M059J (cell line): ENCODE measurements around the gene MRI1. TPM values are rescaled to one million over a fixed set of nuclear protein-coding genes. Genes with fewer than 3 reads are reported as not detected.
A peak's percentile ranks its signal among the peaks of the same experiment; 100 is the strongest.
"Not testable (repeated sequence)": the region's sequence is repeated elsewhere in the genome, so short reads cannot be mapped to it uniquely, and the experiment has no call there.

ENCODE experiments used
- DNase-seq: peaks from one replicate; pipeline ENCODE4 v3.0.0-alpha.2; 2012; ENCODE audit warnings: low read depth
- total RNA-seq: library from RNA; depleted of rRNA; stranded (reverse); fragments of >200 nt; shearing (Covaris generic); gene quantifications from 2 replicates; pipeline ENCODE4 v1.2.3, GENCODE V29; 2014

Gene MRI1
- total RNA-seq, 1 experiment from 2014 or later = 71.3 TPM

DNA sequence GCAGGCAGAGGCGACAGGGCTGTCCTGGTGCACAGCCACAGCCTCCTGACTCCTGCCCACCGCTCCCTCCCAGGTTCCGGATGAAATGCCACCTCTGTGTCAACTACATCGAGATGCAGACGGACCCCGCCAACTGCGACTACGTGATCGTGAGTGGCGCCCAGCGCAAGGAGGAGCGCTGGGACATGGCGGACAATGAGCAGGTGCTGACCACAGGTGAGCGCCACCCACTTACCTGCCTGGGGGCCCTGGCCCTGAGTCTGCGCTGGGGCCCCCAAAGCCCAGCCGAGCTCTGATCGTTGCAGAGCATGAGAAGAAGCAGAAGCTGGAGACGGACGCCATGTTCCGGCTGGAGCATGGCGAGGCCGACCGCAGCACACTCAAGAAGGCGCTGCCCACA, 5.5 kb upstream of the MRI1 start:
- DNase-seq = no peak

DNA sequence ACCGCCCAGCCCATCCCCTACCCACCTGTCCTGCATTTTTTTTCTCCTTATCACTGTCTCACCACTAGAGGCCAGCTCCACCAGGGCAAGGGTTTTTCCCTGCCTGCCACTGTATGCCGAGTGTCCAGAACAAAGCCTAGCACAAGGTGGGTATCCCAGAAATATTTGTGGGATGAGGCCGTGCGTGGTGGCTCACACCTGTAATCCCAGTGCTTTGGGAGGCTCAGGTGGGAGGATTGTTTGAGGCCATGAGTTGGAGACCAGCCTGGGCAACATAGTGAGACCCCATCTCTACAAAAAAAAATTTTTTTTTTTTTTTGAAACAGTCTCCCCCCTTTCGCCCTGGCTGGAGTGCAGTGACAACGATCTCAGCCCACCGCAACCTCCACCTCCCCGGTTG, 2.9 kb upstream of the MRI1 start:
- no peak for DNase-seq

DNA sequence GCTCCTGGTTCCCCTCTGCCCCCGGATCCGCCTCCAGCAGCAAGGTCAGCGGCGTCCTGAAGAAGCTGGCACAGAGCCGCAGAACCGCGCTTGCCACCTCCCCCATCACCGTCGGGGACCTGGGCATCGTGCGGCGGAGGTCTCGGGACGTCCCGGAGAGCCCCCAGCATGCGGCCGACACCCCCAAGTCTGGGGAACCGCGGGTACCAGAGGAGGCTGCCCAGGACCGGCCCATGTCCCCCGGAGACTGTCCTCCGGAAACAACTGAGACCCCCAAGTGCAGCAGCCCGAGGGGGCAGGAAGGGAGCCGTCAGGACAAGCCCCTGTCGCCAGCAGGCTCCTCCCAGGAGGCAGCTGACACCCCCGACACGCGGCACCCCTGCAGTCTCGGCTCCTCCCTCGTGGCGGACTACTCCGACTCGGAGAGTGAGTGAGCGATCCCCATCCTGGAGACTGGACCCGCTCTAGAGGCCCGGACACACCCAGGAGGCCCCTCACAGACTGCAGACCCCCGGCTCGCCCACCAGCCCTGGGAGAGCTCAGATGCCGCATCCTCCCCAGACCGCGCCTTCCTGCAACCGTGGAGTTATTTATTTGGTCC, 1.6 kb upstream of the MRI1 start:
- DNase-seq = no peak

DNA sequence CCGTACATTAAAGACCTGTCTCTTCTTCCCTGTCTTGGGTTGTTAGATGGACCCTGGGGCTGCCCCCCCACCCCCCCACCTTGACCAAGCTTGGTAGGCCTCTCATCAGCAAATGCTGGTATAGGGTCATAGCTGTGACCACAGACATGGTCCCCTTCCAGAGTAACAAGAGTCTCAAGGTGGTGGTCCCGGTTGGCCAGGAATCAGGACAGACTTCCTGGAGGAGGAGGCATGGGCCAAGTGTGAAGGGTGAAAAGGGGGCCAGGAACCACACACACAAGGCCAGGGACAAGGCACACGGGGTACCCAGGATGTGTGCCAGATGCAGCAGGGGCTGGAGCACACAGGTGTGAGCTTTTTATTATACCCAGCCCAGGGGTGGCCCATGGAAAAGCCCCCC, 1.1 kb upstream of the MRI1 start:
- no peak for DNase-seq

DNA sequence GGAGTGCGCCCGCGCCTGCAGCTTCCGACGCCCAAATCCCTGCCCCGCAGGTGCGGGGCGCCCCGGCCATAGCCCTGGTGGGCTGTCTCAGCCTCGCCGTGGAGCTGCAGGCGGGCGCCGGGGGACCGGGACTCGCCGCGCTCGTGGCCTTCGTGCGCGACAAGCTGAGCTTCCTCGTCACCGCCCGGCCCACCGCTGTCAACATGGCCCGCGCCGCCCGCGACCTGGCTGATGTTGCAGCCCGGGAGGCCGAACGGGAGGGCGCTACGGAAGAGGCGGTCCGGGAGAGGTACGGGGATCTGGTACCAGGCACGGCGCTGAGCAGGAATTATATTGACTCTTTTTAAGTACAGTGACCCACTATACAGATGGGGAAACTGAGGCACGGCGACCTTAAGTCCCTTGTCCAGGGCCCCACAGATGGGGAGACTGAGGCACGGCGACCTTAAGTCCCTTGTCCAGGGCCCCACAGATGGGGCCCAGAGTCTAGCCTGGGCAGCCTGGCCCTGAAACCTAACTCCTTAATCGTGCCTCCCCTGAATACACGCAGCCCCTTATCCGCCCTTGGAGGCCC, 586 bp downstream of the MRI1 start:
- peak; percentile 29 for DNase-seq

DNA sequence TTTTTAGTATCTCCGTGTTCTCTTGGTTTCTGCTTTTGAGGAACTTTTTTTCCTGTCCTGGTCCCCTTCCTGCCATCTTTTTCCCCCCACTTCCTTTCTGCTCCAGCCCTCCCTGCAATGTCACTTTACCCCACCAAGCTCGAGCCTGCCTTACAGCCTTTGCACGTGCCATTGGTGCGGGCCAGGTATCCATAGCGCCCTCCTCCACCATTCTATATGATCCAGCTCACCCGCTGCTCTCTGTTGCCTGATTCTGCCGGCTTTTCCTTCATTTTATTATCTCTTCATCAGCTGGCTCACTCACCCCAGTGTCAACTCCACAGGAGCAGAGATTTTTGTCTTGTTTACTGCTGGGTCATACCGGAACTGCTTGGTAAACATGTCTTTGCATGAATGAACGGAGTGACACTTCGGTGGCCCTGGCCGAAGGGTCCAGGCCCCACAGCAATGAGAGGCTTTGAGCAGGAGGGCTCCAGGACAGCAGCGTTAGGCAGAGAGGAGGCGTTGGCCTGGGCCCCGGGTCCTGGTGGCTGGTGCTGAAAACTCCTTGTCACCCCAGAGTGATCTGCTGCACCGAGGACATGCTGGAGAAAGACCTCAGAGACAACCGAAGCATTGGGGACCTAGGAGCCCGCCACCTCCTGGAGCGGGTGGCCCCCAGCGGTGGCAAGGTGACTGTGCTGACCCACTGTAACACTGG, 1.2 kb downstream of the MRI1 start:
- no peak for DNase-seq

DNA sequence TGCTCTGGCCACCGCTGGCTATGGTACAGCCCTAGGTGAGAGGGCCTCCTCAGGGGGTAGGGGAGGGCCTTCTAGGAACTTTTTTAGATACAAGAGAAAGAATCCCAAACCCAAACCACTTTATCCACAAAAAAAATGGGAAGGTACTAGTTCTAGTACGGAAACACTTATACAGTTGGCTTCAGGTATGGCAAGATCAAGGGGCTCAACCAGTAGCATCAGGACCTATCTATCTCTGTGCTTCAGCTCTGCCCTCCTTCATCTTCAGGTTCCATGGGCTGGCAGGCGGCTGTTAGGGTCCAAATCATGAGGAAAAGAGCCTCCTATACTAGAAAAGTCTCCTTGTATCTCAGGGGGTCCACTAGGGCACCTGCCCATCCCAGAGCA, 1.8 kb downstream of the MRI1 start:
- DNase-seq = no peak

DNA sequence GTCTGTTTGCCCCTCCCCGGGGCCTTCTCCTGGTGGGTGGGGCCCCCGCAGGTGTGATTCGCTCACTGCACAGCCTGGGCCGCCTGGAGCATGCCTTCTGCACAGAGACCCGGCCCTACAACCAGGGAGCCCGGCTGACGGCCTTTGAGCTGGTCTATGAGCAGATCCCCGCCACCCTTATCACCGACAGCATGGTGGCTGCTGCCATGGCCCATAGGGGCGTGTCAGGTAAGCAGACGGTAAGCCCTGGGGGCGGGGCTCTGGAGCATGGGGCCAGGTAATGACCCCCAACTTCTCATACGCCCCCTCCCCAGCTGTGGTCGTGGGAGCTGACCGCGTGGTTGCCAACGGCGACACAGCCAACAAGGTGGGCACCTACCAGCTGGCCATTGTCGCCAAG, 4.2 kb downstream of the MRI1 start:
- no peak for DNase-seq

DNA sequence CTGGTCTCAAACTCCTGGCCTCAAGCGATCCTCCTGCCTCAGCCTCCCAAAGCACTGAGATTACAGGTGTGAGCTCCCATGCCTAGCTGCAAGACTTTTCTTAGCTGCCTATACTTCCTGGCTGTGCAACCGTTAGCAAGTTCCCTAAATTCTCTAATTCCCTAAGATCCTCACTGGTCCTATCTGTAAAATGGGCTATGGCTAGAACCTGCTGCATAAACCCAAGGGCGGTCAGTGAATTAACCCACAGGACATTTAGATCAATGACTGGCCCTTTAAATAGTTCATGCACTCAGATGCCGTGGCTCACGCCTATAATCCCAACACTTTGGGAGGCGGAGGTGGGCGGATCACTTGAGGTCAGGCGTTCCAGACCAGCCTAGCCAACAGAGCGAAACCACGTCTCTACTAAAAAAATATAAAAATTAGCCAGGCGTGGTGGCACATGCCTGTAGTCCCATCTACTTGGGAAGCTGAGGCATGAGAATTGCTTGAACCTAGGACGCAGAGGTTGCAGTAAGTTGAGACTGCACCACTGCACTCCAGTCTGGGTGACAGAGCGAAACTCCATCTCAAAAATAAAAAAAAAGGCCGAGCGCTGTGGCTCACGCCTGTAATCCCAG, 5.8 kb downstream of the MRI1 start:
- DNase-seq = no peak

DNA sequence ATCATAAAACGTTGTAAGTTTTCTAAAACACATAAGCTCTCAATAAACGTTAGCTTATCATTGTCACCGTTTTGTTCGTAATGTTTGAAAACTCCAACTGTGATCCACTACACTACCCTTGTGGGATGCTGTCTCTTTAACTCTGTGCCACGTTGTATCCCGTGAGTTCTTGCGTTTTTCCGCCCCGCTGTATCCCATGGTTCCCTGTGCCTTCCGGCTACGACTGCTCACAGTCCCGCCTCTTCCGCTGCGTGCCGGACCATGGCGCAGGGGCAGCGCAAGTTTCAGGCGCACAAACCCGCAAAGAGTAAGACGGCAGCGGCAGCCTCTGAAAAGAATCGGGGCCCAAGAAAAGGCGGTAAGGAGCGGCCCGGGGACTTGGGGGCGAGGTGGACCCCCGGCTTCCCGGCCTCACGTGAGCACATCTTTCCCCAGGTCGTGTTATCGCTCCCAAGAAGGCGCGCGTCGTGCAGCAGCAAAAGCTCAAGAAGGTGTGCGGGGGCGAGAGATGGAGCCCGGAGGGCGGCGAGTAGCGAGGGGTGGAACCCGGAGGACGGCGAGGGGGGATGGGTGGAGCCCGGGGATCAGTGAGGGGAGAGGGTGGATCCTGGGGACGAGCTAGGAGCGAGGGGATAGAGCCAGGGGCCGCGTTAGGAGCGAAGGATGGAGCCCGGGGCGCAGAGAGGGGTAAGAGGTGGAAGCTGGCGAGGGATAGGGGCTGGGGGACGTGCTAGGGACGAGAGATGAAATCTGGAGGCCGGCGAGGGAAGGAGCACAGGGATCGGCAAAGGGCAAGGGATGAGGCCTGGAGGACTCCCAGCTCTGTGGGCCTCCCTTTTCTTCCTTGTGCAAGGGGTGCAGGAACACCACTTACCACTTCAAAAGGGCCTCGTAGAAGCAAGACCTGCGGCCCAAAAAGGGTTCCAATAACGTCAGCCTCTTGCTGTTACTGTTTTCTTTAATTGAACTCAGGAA, 10.2 kb downstream of the MRI1 start, which contains the start of gene C19orf53:
Gene C19orf53, plus strand, starts transcription at position 240 of the 975 bp plus-strand sequence. Its CDS starts 22 bp downstream, at position 262.
- DNase-seq = peak; percentile 93

DNA sequence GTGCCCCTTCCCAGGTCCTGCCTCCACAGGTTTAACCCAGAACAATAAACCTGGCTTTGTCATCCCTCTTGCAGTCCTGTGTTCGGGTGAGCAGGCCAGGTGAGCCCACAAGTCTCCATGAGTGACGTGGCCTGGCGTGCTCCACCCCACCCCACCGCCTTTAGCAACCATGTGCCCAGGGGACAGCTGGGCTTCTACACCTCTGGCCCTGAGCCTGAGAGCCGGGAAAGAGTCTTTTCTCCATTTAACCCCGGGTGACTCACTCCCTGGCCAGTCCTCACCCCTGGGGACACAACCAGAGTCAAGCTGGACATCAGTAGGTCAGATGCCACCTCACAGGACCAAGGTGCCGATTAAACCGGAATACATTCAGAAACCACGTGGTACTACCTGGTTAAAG, 14.1 kb downstream of the MRI1 start:
- DNase-seq = no peak

DNA sequence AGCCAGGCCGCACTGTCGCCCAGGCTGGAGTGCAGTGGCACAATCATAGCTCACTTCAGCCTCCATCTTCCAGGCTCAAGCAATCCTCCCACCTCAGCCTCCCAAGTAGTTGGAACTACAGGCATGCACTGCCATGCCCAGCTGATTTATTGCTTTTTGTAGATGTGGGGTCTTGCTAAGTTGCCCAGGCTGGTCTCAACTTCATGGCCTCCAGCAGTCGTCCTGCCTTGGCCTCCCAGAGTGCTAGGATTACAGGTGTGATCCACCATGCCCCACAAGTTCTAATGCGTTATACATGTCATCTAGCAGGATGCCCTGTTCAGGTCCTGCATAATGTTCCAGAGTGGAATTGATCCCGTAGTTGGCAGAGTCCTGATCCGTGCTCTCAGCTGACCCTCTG, 14.5 kb downstream of the MRI1 start:
- DNase-seq = no peak

DNA sequence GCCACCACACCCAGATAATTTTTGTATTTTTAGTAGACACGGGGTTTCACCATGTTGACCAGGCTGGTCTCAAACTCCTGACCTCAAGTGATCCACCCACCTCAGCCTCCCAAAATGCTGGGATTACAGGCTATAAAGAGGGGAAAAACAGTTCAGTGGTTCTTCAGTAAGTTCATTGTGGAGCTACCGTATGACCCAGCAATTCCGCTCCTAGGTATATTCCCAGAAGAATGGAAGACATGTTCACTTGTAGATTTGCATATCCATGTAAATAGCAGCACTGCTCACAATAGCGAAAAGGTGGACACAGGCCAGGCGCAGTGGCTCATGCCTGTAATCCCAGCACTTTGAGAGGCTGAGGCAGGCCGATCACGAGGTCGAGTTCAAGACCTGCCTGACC, 15.5 kb downstream of the MRI1 start:
- not testable (repeated sequence) for DNase-seq

DNA sequence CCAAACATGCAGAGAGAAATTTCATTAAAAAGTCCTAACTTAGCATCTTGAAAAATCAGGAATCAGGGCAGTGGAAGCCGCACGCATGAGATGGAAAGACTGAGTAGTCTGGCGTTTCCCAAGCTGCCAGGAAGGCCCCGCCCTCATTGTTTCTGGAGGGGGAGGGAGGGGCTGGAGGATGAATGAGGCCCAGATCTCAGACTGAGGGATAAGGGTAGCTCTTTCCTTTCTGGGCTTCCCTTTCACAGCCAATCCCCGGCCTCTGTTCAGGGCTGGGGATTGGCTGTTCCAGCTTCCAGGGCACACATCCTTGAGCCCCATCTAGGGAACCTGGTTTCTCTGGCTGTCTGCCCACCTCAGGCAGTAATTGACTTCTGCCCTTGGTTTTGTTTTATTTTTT, 17.2 kb downstream of the MRI1 start:
- peak; percentile 94 for DNase-seq

DNA sequence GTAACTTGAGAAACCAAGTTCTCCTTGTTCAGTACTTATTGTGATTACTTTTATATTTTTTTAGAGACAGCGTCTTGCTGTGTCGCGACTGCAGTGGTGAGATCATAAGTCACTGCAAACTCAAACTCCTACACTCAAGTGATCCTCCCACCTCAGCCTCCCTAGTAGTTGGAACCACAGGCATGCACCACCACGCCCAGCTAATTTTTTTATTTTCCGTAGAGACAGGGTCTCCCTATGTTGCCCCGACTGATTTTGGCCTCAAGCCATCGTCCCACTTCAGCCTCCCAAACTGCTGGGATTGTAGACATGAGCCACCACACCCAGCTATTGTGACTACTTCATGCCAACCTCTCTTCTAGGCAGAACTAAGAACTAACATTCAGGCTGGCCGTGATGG, 18.2 kb downstream of the MRI1 start:
- no peak for DNase-seq

DNA sequence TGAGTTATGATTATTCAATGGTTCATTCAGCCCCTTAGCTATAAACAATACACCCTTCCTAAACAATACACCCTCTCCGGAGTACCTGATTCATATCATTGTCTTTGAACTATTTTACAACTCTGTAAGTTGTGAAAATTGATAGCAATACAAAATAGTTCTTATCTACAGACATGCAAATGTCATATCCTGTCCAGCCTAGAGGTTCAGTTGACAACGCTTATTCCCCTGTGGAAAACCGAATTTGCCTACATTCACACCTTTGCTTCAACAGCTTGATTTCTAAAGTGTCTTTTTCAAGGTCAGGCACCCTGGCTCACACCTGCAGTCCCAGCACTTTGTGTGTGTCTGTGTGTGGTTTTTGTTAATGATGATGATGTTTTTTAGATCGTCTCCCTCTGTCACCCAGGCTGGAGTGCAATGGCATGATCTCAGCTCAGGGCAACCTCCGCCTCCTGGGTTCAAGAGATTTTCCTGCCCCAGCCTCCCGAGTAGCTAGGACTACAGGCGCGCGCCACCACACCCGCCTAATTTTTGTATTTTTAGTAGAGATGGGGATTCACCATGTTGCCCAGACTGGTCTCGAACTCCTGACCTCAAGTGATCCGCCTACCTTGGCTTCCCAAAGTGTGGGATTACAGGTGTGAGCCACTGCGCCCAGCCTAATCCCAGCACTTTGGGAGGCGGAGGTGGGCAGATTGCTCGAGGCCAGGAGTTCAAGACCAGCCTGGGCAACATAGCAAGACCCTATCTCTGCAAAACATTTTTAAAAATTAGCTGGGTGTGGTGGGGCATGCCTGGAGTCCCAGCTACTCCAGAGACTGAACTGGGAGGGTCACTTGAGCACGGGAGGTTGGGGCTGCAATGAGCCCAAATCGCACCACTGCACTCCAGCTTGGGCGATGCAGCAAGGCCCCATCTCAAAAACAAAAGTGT, 19.5 kb downstream of the MRI1 start:
- DNase-seq = no peak

DNA sequence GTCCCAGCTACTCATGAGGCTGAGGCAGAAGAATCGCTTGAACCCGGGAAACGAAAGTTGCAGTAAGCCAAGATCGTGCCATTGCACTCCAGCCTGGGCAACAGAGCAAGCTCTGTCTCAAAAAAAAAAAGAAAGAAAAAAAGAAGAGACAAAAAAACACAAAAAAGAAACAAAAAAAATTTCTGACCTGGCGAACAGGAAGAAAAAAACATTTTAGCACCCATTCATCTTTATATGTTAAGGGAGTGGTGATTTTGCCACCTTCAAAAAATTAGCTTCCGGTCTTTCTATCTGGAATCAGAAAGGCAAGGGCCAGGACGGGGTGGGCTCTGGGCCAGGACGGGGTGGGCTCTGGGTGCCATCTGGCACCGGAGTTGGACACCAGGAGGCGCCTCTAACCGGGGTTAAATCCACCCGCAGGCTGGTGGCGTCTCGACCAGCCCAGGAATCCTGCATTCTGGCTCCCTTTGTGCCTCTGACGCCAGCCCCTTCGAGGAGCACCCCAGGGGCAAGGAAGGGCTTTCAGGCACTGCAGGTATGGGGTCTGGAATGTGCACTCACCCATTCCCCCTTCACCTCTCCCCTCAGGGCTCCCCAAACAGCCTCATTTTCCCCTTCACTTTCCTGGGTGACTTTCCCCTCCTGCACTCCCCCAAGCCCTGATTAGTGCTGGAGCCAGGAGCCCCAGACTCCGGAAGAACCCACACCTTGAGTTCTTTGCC, 20.6 kb downstream of the MRI1 start:
- DNase-seq = peak; percentile 68

DNA sequence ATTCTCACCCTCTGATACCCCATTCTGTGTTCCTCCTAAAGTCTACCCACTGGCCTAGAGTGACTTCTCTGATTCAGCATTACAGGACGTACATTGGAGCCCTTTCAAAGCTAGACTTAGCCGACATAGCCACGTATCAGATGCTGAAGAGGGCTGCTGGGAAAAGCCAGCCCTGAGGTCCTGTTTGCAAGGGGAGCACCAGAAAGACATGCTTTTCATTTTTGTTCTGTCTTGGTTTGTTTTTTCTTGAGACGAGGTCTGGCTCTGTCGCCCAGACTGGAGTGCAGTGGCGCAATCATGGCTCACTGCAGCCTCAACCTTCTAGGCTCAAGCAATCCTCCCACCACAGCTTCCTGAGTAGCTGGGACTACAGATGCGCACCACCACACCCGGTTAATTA, 24.7 kb downstream of the MRI1 start:
- peak; percentile 49 for DNase-seq

DNA sequence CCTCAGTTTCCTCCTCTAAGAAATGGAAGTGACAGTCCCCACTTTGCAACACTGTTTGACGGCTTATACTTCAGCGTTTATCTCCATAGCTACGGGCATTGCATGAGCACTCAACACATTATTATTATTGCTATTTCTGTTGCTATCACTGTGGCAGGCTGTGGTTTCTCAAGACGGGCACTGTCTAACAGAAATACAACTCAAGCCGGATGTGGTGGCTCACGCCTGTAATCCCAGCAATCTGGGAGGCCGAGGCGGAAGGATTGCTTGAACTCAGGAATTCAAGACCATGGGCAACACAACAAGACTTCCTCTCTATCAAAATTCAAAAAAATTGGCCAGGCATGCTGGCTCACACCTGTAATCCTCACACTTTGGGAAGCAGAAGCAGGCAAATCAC, 26.0 kb downstream of the MRI1 start:
- peak; percentile 69 for DNase-seq

DNA sequence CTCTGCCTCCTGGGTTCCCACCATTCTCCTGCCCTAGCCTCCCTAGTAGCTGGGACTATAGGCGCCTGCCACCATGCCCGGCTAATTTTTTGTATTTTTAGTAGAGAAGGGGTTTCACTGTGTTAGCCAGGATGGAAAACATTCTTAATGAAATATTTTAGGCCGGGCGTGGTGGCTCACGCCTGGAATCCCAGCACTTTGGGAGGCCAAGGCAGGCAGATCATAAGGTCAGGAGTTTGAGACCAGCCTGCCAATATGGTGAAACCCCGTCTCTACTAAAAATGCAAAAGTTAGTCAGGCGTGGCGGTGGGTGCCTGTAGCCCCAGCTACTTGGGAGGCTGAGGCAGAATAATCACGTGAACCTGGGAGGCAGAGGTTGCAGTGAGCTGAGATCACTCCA, 29.0 kb downstream of the MRI1 start:
- DNase-seq = not testable (repeated sequence)
